Skin of body (tissue), 2 donors: ENCODE measurements around the gene BPIFB2. TPM values are rescaled to one million over a fixed set of nuclear protein-coding genes. Genes with fewer than 3 reads are reported as not detected.
"Not testable (repeated sequence)": the region's sequence is repeated elsewhere in the genome, so short reads cannot be mapped to it uniquely, and the experiment has no call there.

Source experiments
- DNase-seq: peaks from one replicate; lab custom pipeline; 2025; lab: John Stamatoyannopoulos, UW
- total RNA-seq: library from RNA; depleted of rRNA; stranded (reverse); fragments of >200 nt; gene quantifications from one replicate; pipeline ENCODE4 v1.2.3, GENCODE V29; 2014

Gene BPIFB2
- not detected for total RNA-seq

- DNase-seq = no peak
Measured at GRCh38 chr20:33007376-33008335, at the start of gene BPIFB2. Gene BPIFB2 (plus strand): TSS chr20:33007704. CDS start chr20:33008575, 871 bp downstream.

GRCh38 chr20:32958574-32958973 lies 48.9 kb upstream of the BPIFB2 start:
- no peak for DNase-seq

- no peak for DNase-seq
Measured at GRCh38 chr20:32959351-32960221, 47.9 kb upstream of the BPIFB2 start.

DNA sequence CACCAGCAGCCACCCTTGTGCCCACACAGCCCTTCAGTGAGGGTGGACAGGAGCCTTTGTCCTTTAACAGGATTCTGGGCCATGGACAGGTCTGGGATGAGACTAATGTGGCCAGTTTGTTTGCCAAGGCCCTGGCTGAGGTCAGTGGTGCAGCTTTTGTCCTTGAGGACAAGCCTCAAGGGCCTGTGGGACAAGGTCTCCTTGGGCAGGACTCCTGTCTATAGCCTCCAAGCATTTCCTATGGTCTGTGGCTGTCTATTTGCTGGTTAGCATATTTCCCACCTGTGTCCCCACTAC lies 47.3 kb upstream of the BPIFB2 start:
- DNase-seq = no peak

DNA sequence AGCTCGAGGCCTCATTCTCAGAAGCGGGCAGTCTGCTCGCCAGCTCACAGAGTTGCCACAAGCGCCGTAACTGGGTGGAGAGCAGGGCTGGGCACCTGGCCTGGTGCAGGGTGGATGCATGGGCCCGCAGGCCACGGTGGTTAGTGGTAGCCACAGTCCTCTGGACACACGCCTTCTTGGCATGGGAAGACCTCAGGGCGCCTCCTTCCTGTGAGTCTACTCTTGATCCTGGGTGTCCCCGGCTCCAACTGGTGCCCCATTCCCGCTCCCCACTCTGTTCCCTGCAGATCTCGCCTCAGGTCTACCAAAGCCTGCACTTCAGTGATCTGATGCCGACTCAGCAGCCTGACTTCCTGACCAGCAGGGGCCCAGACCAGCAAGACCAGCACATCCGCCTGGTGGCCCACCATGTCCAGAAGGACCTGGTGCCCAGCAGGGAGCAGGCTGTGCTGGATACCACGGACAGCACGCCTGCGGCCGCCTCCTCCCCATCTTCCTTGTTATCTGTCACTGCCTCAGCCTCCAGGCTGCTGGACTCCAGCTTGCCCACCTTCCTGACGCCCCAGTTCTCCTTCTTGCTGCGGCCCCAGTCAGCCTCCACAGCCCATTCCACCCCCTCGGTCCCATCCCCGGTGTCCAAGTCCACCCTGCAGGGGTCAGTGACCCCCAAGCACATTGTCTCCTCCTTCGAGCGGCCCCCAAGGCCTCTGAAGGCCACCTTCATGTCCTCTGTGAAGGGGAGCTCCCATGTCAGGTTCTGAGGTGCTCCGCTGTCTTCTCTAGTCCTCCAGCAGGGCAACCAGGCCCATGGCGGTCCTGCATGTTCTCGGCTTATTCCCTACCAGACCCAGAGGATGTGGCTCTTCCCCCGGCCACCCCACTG lies 46.4 kb upstream of the BPIFB2 start:
- no peak for DNase-seq

GRCh38 chr20:32962053-32962452 lies 45.5 kb upstream of the BPIFB2 start:
- DNase-seq = no peak

DNA sequence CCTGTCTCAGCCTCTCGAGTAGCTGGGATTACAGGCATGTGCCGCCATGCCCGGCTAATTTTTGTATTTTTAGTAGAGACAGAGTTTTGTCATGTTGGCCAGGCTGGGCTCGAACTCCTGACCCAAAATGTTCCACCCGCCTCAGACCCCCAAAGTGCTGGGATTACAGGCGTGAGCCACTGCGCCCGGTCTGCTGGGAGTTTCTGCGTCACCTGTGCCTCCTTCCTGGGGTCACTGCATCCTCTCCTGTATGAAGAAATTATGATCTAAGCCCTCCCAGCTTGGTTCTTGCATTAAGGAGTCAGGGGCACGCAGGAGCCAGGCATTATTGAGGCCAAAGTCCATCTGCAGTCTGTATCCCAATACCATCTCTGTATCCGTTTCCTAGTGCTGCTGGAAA lies 44.9 kb upstream of the BPIFB2 start:
- not testable (repeated sequence) for DNase-seq

GRCh38 chr20:32963176-32963575 lies 44.3 kb upstream of the BPIFB2 start:
- no peak for DNase-seq

- DNase-seq = no peak
Measured at GRCh38 chr20:32964575-32964974, 42.9 kb upstream of the BPIFB2 start.

- no peak for DNase-seq
Measured at GRCh38 chr20:32965115-32965514, 42.4 kb upstream of the BPIFB2 start.

DNA sequence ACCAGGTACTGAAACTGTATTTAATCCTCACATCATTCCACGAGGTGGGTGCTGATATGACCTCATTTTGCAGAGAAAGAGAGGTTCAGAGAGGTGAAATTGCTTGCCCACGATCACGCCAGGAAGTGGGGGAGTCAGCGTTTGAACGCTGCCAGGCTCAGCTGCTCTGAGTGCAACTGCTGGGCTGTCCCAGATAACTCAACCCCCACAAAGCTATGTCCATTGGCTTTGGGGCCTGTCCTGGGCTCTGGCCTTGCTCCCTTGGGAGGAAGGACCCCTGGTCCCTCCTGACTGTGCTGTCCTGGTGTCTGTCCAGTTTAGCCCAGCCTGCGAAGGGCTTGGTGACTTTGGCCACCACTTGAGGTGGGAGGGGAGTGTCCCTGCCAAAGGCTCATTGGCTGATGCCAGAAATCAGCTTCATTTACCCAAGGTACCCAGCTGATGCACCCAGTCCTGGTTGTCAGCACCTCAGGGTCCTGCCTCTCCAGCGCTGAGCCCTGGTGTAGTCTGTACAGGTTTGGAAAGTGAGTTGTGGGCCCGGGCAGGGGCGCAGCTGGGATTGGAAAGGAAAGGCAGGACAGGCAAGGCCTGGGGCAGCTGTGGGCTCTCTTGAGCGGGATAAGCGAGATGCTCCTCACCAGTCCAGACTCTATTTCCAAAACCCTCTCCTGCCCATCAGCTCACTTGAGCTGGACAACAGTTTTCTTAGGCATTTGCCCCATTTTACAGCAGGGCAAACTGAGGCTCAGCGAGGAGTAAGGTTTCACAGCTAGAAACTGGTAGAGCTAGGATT lies 41.7 kb upstream of the BPIFB2 start:
- no peak for DNase-seq

DNA sequence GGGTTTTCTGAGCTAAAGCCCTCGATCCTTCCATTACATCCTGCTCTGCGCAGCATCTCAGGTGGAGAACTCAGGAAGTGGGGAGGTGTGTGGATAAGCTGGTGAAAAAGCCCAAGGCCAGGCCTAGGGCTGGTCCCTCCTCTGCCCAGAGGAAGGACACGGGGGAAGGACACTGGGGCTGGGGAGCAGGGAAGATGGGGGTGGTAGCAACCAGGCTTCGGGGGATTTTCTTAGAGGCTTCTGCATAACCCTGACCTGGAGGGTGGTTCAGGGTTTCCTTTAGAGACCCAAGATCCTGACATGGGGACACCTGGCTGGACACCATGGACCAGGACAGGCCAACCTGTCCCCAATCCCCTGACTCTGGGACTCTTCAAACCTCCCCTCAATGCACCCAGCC lies 41.1 kb upstream of the BPIFB2 start:
- no peak for DNase-seq

DNA sequence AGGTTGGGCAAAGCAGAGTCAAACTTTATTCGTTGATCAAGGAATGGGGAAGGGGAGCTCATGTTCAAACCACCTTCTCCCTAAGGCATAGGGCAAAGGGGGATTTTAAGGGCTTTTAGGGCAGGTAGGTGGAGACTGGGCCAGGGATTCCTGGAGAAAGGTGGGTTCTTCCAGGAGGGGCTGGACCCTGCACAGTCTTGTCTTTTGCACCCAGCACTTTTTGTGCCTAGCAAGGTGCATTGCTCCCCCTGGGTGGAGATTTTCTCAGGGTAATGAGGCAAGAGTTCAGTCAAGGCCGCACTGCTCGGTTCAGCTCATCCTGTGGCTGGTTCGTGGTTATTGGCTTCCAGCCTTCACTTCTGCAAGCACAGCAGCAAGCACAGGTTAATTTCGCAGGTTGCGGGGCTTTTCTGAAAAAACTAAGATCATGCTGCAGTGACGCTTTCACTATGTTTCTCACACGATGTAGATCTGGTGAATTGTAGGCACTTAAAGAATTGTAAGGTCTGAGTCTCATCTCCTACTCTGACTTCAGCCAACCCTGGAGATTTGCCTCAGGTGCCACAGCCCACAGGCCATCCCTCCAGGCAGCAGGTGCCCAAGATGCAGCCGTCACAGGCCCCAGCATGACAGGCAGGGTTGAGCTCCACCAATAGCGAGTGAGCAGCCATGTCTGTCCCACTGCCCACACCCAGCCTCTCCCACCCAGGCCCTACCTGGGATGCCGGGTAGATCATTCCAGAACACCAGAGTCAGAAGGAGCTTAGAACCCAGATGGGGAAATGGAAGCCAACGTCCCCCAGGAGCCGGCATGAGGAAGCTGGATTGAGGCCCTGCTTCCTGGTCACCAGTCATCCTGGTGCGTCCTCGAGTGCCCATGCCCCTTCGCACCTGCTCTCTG lies 40.4 kb upstream of the BPIFB2 start:
- no peak for DNase-seq

- no peak for DNase-seq
Measured at GRCh38 chr20:32967961-32968457, 39.5 kb upstream of the BPIFB2 start.

GRCh38 chr20:32968478-32969241 lies 38.8 kb upstream of the BPIFB2 start:
- DNase-seq = no peak

DNA sequence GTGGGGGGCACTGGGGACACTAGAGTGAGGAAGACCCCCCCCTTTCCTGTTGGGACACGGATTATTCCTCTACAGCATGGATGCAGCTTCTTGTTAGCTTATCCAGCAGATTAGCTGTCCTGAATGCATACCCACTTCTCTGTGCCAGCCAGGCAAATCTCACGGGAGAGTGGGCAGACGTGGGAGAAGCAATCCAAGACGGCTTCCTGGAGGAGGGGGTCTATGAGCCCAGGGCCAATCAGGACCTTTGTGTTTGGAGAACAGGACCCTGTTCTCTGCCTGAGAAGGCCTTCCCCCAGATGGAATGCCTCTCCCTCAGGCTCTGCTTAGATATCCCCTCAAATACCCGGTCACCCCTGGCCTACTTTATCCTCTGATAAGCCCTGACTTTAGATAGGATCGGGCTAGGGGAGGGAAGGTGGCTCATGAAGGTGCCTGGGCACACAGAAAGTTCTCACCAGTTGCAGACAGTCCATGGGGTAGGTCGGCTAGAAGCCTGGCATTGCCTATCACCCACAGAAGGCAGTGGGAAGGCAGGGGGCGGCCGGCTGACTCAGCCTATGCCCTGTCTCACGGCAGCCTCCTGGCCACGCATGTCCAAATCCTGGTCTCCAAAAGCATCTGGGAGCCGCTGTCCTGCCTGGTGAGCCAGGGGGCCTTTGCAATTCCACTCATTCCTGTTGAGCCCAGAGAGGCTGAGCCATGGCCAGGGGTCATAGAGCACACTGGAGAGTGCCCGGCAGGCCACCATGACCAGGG lies 38.0 kb upstream of the BPIFB2 start:
- DNase-seq = no peak

DNA sequence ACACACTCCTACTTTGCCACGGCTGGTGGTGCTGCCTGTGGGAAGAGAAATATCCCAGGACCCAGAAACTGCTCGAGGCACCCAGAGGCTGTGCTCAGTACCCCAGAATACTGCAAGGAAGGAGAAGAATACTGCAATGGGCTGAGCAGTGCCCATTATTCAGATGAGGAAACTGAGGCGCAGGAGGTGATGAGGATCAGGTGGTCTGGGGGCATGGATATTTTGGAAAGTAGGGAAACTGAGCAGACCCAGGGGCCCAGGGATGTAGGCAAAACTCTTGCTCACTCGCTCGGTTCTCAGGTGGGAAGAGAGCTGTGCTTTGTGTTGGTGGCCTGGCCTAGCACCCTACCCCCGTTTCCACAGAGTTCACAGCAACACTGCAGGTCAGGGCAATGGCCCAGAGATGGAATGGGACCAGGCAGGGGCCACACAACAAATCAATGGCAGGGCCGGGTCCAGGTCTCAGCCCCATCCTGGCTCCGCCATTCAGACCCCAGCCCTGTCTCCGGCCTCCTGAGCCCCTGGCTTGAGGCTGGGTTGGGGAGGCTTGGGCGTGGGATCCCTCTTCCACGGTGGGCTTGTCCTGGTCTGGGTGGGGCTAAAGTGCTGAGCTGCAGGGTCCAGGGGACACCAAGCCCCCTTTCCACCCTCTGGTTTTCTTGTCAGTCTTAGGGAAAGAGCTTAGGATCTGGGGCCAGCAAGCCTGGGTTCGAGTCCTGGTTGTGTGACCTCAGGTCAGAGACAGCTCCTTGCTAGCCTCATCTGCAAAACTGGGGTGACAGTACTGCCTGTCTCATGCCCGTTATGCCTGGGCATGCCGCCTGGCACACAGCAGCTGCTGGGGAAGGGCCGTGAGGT lies 37.2 kb upstream of the BPIFB2 start:
- DNase-seq = no peak
